PC-9 (cell line): ENCODE results near the gene DNM1.

ENCODE experiments used
- CTCF ChIP-seq: fragments of 200-600 bp; sonication (generic); conservative IDR thresholded peaks from 2 replicates; pipeline ENCODE4 v1.6.1; 2017; ENCODE audit warnings: mixed run types, antibody characterized with exemption, mild to moderate bottlenecking, moderate library complexity
- EZH2 ChIP-seq: fragments of 200-600 bp; sonication (generic); IDR thresholded peaks from 2 replicates; pipeline ENCODE4 v1.8.0; 2017; ENCODE audit warnings: antibody characterized with exemption, low read depth

- TF ChIP-seq CTCF (no peak), EZH2 (no peak)
Observed at GRCh38 chr9:128249908-128250838, 47.0 kb downstream of the DNM1 start.
